AG10803 (cell line): ENCODE measurements around the gene COL24A1.

Experiments used
- DNase-seq: peaks from one replicate; pipeline ENCODE4 v3.0.0; 2010; ENCODE audit warnings: low read depth
- H3K4me3 ChIP-seq: 2 replicates; pipeline ENCODE4 v1.5.1; 2011; ENCODE audit warnings: mild to moderate bottlenecking, low read length, control low read depth
- TF ChIP-seq, protein P1 (sequence below): conservative IDR thresholded peaks from 2 replicates; pipeline ENCODE4 v1.5.1; 2011; ENCODE audit warnings: mild to moderate bottlenecking, low read length, control low read depth, inconsistent platforms

COL24A1 gene

DNA sequence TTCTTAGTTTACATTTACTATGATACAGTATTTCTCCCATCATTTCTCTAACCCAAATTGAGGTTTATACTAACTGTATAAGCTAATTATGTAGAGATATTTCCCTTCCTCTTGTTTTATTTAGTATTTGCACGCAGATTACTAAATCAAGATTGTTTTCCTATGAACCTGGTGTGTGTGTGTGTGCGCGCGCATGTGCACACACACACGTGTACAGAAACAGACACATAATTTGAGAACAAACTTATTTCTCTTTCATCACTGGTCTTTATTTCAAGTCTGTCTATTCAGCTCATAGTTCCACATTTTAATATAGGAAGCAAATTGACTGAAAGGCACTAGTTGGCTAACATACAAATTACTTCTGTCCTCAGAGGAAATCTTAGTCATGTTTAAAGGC, 19.7 kb upstream of the COL24A1 start:
- TF ChIP-seq, protein P1, sequence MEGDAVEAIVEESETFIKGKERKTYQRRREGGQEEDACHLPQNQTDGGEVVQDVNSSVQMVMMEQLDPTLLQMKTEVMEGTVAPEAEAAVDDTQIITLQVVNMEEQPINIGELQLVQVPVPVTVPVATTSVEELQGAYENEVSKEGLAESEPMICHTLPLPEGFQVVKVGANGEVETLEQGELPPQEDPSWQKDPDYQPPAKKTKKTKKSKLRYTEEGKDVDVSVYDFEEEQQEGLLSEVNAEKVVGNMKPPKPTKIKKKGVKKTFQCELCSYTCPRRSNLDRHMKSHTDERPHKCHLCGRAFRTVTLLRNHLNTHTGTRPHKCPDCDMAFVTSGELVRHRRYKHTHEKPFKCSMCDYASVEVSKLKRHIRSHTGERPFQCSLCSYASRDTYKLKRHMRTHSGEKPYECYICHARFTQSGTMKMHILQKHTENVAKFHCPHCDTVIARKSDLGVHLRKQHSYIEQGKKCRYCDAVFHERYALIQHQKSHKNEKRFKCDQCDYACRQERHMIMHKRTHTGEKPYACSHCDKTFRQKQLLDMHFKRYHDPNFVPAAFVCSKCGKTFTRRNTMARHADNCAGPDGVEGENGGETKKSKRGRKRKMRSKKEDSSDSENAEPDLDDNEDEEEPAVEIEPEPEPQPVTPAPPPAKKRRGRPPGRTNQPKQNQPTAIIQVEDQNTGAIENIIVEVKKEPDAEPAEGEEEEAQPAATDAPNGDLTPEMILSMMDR = no peak
- no peak overlapping the region for H3K4me3 ChIP-seq
- DNase-seq = no peak

GRCh38 chr1:86175756-86176155, 19.2 kb upstream of the COL24A1 start:
- DNase-seq = no peak
- TF ChIP-seq, protein P1 = no peak
- no peak overlapping the region for H3K4me3 ChIP-seq

DNA sequence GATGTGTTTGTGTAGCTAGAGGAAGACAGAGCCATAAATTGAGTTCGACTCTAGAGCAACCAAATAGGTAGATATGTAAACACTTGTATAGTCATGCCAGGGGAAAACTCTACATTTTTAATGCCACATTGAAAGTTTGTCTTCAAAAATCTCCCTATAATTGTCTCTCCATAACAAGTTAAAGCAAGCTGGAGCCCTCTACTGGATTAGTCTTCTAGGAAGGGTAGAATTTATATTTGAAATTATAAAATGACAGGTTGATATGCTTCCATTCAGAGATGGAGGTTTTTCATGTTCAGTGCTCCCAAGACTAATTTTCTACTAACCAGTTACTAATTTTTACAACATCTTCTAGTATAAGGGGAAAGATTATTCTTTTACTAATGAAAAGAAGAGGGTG, 13.1 kb upstream of the COL24A1 start:
- H3K4me3 ChIP-seq = no peak overlapping the region
- TF ChIP-seq, protein P1 = peak; percentile 48
- DNase-seq = peak; percentile 20

DNA sequence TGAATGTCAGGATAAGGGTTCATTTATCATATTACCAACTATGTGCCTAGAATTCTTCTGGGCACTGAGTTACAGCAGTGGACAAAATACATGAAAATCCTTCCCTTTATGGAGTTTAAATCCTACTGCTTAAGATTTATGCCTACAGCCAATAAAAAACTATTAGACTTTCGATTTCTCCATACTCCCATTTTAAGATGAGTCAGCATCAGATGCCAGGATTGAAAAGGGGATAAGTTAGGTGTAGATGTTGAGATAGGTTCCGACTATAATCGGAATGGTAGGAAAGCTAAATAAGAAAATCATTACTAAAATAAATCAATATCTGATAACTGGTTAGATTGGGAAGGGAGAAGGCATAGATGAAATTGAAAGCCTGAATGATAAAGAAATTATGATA, 3.2 kb upstream of the COL24A1 start:
- no peak overlapping the region for H3K4me3 ChIP-seq
- TF ChIP-seq, protein P1 = no peak
- no peak for DNase-seq

DNA sequence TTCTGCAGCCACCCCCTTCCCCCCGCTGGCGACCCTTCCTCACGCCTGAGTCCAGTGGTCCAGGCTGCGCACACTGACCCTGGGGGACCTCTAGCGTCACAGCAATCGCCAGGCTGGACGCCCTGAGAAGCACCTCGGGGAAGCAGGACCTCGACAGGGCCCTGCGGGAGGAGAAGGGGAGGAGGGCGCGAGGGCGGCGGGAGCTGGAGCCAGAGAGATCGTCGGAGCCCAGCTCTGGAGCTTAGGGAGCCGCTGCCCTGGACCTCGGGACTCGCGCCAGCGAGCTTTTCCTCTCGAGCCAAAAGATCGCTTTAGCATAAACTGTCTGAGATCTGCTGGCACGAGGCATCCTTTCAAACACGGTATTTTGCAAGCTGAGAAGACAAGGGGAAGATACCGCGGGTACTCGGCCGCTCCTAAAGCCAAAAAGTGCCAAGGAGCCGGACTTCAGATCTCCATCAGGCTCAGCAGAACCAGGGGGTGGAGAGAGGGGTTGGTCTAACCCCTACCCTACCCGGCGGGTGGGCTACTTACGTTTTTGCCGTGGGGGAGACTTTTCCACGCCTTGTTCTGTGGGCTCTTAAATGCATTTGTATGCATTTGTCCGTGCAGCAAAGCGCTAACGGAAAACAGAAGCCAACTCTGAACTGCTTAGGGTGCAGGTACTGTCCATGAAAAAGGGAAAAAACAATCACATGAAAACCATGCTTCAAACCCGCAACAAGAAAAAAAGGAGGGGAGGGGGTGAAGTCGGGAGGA, 586 bp downstream of the COL24A1 start:
- TF ChIP-seq, protein P1 = no peak
- H3K4me3 ChIP-seq = peak overlapping the region; percentile 43
- DNase-seq = peak; percentile 40

- TF ChIP-seq, protein P1 = no peak
- peak overlapping the region; percentile 43 for H3K4me3 ChIP-seq
- peak; percentile 46 for DNase-seq
Measured at GRCh38 chr1:86155051-86155806, 1.3 kb downstream of the COL24A1 start.

DNA sequence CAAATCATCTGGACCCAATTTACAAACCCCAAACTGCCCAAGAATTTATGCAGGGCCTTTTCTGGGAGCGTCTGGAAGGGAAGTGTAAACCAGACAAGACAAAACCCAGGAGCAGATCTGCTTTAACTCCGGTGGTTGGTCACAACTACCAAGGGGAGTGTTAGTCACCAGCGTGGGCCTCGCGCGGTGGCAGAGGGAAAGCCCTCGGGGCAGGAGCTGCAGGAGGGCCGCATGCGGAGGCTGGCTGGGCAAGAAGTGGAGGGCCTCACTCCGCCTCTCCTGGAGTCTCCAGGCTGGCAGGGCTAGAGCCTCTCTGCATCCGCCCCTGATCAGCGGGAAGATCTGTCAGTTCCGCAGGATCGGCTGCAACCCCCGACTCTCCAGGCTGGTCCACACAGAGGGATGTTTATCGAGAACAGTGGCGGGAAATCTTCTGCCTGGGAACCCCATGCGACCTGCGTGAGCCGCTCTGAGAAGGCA, 2.0 kb downstream of the COL24A1 start:
- TF ChIP-seq, protein P1 = no peak
- peak overlapping the region; percentile 43 for H3K4me3 ChIP-seq
- peak; percentile 86 for DNase-seq
